Activated CD8-positive, alpha-beta T cell treated with anti-CD3 and anti-CD28 coated beads for 36 hours (primary cell): ENCODE results near the gene UGP2. TPM values are rescaled to one million over a fixed set of nuclear protein-coding genes. Genes with fewer than 3 reads are reported as not detected.
A peak's percentile ranks its signal among the peaks of the same experiment; 100 is the strongest.

Experiments used
- ATAC-seq: fragments of 200-7000 bp; cut with Tn5 transposase; one replicate; pipeline ENCODE4 v1.10.0; 2021; ENCODE audit warnings: mild to moderate bottlenecking, moderate library complexity
- CTCF ChIA-PET: fragments of 350-600 bp; sonication (Branson Sonifier 250); formaldehyde crosslinking; loops from one replicate; lab custom pipeline; 2021; ENCODE audit warnings: antibody characterized with exemption; lab: Charles Lee
- POLR2A ChIA-PET: fragments of 350-600 bp; sonication (Branson Sonifier 250); formaldehyde crosslinking; loops from one replicate; lab custom pipeline; 2021; ENCODE audit warnings: antibody characterized with exemption; lab: Charles Lee
- DNase-seq: peaks from one replicate; pipeline ENCODE4 v3.0.0-alpha.2; 2020
- H3K27ac Mint-ChIP-seq: one replicate; pipeline ENCODE4 v1.8.0; 2021; ENCODE audit warnings: mild to moderate bottlenecking, mixed read lengths
- H3K27me3 Mint-ChIP-seq: one replicate; pipeline ENCODE4 v1.8.0; 2021; ENCODE audit warnings: mixed read lengths
- H3K36me3 Mint-ChIP-seq: one replicate; pipeline ENCODE4 v1.8.0; 2021; ENCODE audit warnings: low read depth, mixed read lengths
- H3K4me1 Mint-ChIP-seq: one replicate; pipeline ENCODE4 v1.8.0; 2021; ENCODE audit warnings: low read depth, mixed read lengths
- H3K4me3 Mint-ChIP-seq: one replicate; pipeline ENCODE4 v1.8.0; 2021; ENCODE audit warnings: mild to moderate bottlenecking, moderate library complexity, mixed read lengths
- H3K9me3 Mint-ChIP-seq: one replicate; pipeline ENCODE4 v1.8.0; 2021; ENCODE audit warnings: mixed read lengths
- intact Hi-C: fragments of 100-400 bp; cut with micrococcal nuclease; formaldehyde crosslinking; loops from one replicate; pipeline ENCODE4 v1.10.0; 2022
- total RNA-seq, 2 experiments: library from RNA; stranded (reverse); gene quantifications; one replicate each; pipeline ENCODE4 v1.2.3, GENCODE V29; 2021
- TF ChIP-seq, protein P1 (sequence below): fragments of 200-600 bp; IDR thresholded peaks from one replicate; pipeline ENCODE4 v1.8.0; 2022; ENCODE audit warnings: antibody characterized with exemption, mild to moderate bottlenecking

Gene UGP2
- total RNA-seq, 2 experiments from 2014 or later = 81.4 to 83.7 TPM

DNA sequence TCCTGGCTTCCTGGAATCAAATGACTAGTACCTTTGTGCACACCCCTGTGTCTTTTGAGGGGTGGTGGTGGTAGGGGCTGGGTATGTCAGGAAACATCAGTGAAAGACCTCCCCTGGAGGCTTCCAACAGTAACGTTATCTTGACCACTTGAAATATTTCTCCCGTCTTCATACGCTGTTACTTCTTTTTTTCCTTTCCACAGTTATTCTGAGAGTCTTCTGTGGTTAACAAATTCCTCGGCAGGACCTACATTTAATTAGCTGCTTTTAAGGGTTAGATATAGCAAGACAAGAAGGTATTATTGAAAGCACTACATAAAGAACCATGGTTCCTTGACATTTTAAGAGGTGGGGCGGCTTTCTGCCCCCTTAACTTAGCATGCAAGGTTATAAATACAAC is 34.6 kb downstream of the UGP2 start:
- TF ChIP-seq, protein P1, sequence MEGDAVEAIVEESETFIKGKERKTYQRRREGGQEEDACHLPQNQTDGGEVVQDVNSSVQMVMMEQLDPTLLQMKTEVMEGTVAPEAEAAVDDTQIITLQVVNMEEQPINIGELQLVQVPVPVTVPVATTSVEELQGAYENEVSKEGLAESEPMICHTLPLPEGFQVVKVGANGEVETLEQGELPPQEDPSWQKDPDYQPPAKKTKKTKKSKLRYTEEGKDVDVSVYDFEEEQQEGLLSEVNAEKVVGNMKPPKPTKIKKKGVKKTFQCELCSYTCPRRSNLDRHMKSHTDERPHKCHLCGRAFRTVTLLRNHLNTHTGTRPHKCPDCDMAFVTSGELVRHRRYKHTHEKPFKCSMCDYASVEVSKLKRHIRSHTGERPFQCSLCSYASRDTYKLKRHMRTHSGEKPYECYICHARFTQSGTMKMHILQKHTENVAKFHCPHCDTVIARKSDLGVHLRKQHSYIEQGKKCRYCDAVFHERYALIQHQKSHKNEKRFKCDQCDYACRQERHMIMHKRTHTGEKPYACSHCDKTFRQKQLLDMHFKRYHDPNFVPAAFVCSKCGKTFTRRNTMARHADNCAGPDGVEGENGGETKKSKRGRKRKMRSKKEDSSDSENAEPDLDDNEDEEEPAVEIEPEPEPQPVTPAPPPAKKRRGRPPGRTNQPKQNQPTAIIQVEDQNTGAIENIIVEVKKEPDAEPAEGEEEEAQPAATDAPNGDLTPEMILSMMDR = no peak
- no peak overlapping the region for H3K4me3 Mint-ChIP-seq
- H3K27ac Mint-ChIP-seq = no peak overlapping the region
- ChIA-PET POLR2A (interaction anchor here (0.7 to 1.0 kb wide), 2 partner anchors 9 to 18 kb away, joined by 3 read pairs; no protein-coding TSS in a partner anchor), CTCF (interaction anchor here (0.7 to 4.4 kb wide), 6 partner anchors 10 to 184 kb away, joined by 3 to 19 read pairs (median 4); no protein-coding TSS in a partner anchor)
- intact Hi-C loops = no loop called here
- H3K27me3 Mint-ChIP-seq = no peaks in the 10 kb centered on the region
- ATAC-seq = no peak
- H3K9me3 Mint-ChIP-seq = peaks cover 5% of the 10 kb centered on the region
- peaks cover 32% of the 10 kb centered on the region for H3K4me1 Mint-ChIP-seq
- H3K36me3 Mint-ChIP-seq = peaks cover 46% of the 10 kb centered on the region
- no peak for DNase-seq

DNA sequence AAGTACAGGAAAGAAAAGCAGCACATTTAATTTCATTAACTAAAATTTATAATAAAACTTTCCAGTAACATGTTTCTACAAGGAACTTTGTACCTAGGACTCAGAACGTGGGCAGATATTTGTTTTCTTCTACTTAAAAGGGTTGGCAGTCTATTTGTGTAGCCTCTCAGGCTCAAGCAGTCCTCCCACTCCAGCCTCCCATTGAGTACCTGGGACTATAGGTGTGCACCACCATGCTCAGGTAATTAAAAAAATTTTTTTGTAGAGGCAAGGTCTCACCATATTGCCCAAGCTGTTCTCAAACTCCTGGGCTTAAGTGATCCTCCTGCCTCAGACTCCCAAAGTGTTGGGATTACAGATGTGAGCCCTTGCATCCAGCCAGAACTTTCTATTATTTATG is 36.8 kb downstream of the UGP2 start:
- no peaks in the 10 kb centered on the region for H3K27me3 Mint-ChIP-seq
- peaks cover 47% of the 10 kb centered on the region for H3K4me1 Mint-ChIP-seq
- peaks cover 5% of the 10 kb centered on the region for H3K9me3 Mint-ChIP-seq
- intact Hi-C loops = no loop called here
- ChIA-PET POLR2A (interaction anchor here (0.7 kb wide), 1 partner anchor 23 kb away, joined by 3 read pairs; no protein-coding TSS in a partner anchor), CTCF (interaction anchor here (4.4 kb wide), 1 partner anchor 17 kb away, joined by 19 read pairs; no protein-coding TSS in a partner anchor)
- TF ChIP-seq, protein P1 = no peak
- H3K36me3 Mint-ChIP-seq = peaks cover 42% of the 10 kb centered on the region
- DNase-seq = no peak
- H3K27ac Mint-ChIP-seq = no peak overlapping the region
- H3K4me3 Mint-ChIP-seq = no peak overlapping the region
- no peak for ATAC-seq

DNA sequence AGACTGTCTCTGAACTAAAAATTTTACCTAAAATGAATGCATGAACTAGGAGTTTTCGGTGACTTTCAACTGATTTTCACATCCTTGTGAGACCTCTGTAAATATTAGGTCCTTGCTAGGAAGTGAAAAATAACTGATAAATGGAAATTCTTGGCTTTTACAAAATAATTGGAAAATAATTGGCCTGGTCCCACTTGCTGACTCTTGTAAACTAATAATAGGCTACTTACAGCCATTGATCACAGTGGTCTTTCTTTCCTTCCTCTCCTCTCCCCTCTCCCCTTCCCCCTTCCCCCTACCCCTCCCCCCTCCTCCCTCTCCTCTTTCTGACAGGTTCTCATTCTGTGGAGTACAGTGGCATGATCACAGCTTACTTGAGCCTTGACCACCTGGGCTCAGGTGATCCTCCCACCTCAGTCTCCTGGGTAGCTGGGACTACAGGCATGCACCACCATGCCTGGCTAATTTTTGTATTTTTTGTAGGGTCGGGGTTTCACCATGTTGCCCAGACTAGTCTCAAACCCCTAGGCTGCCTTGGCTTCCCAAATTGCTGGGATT is 38.3 kb downstream of the UGP2 start:
- H3K4me3 Mint-ChIP-seq = no peak overlapping the region
- H3K4me1 Mint-ChIP-seq = peaks cover 45% of the 10 kb centered on the region
- no peak overlapping the region for H3K27ac Mint-ChIP-seq
- no peaks in the 10 kb centered on the region for H3K9me3 Mint-ChIP-seq
- ATAC-seq = no peak
- intact Hi-C loops = no loop called here
- POLR2A ChIA-PET = no interaction called here
- no peaks in the 10 kb centered on the region for H3K27me3 Mint-ChIP-seq
- TF ChIP-seq, protein P1 = no peak
- no peak for DNase-seq
- H3K36me3 Mint-ChIP-seq = peaks cover 41% of the 10 kb centered on the region
- CTCF ChIA-PET = interaction anchor here (1.3 kb wide), 1 partner anchor 12 kb away, joined by 3 read pairs; no protein-coding TSS in a partner anchor

DNA sequence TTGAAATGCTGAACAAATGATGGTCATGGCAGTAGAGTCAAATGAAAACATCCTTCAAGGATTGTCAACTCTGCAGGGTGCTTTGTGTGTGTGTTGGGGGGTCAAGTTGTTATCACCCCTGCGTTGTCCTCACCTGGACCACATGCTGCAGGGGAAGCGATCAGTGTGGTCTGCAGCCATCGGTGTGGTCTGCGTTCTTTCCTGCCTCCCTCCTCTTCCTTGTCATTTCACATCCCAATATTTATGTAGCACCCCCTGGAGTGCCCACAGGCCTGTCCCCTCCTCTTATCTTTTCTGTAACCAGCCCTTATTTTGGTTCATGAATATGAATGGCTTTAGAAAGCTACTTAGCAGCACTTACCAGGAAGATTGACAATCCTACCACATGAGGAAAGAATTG is 38.9 kb downstream of the UGP2 start:
- CTCF ChIA-PET = interaction anchor here (0.6 to 0.8 kb wide), 2 partner anchors 19 to 451 kb away, joined by 3 read pairs; no protein-coding TSS in a partner anchor
- peak overlapping the region; percentile 17 for H3K27ac Mint-ChIP-seq

More for the DNA sequence above, 38.9 kb downstream of the UGP2 start:
- POLR2A ChIA-PET = interaction anchor here (0.6 to 0.7 kb wide), 2 partner anchors 290 to 1639 kb away, joined by 3 to 4 read pairs; no protein-coding TSS in a partner anchor
- TF ChIP-seq, protein P1 = no peak
- DNase-seq = no peak
- no peak for ATAC-seq
- intact Hi-C loops = no loop called here
- peaks cover 39% of the 10 kb centered on the region for H3K4me1 Mint-ChIP-seq
- no peaks in the 10 kb centered on the region for H3K9me3 Mint-ChIP-seq
- no peaks in the 10 kb centered on the region for H3K27me3 Mint-ChIP-seq
- no peak overlapping the region for H3K4me3 Mint-ChIP-seq
- H3K36me3 Mint-ChIP-seq = peaks cover 37% of the 10 kb centered on the region
